GM12892 (cell line): ENCODE measurements around the gene FGF8.

Source experiments
- DNase-seq: peaks from one replicate; pipeline ENCODE4 v3.0.0; 2011; ENCODE audit not compliant: insufficient read length
- FAIRE-seq: peaks from 2 replicates; lab custom pipeline; 2011; peaks lifted over from hg19 to GRCh38; lab: Jason Lieb, UNC
- POLR2A ChIP-seq: IDR thresholded peaks from 2 replicates; pipeline ENCODE4 v1.6.1; 2011; ENCODE audit warnings: low read depth, low read length, control low read depth
- POLR2AphosphoS5 ChIP-seq: IDR thresholded peaks from 2 replicates; pipeline ENCODE4 v1.6.1; 2011; ENCODE audit warnings: low read depth, low read length, control low read depth
- TAF1 ChIP-seq: IDR thresholded peaks from 2 replicates; pipeline ENCODE4 v1.6.1; 2011; ENCODE audit warnings: low read depth, mild to moderate bottlenecking, control low read depth, low read length, borderline replicate concordance

FGF8 gene

GRCh38 chr10:101772895-101773761 is 2.8 kb downstream of the FGF8 start:
- DNase-seq (no peak), FAIRE-seq (no peak)
- TF ChIP-seq TAF1, result no peak
- no peak for TF ChIP-seq POLR2AphosphoS5
- no peak for TF ChIP-seq POLR2A

- DNase-seq (no peak), FAIRE-seq (no peak)
- TF ChIP-seq POLR2AphosphoS5, result no peak
- no peak for TF ChIP-seq POLR2A
- no peak for TF ChIP-seq TAF1
Measured at GRCh38 chr10:101772017-101772894, 3.7 kb downstream of the FGF8 start.

- TF ChIP-seq POLR2A, result no peak
- no peak for TF ChIP-seq POLR2AphosphoS5
- TF ChIP-seq TAF1, result no peak
- DNase-seq (no peak), FAIRE-seq (no peak)
Measured at GRCh38 chr10:101771380-101771779, 4.5 kb downstream of the FGF8 start.

- no peak for DNase-seq
- no peak for TF ChIP-seq POLR2AphosphoS5
- TF ChIP-seq TAF1, result no peak
- TF ChIP-seq POLR2A, result no peak
Measured at GRCh38 chr10:101770331-101771215, 5.3 kb downstream of the FGF8 start.

GRCh38 chr10:101769541-101770180 is 6.3 kb downstream of the FGF8 start:
- TF ChIP-seq POLR2A (no peak), POLR2AphosphoS5 (no peak), TAF1 (no peak)
- DNase-seq (no peak), FAIRE-seq (no peak)

More at GRCh38 chr10:101770331-101771215, 5.3 kb downstream of the FGF8 start:
- FAIRE-seq, result no peak

- no peak for DNase-seq
- TF ChIP-seq POLR2A, result no peak
- TF ChIP-seq POLR2AphosphoS5, result no peak
- TF ChIP-seq TAF1, result no peak
- no peak for FAIRE-seq
Measured at GRCh38 chr10:101768791-101769170, 7.1 kb downstream of the FGF8 start.

- no peak for TF ChIP-seq TAF1
- TF ChIP-seq POLR2A, result no peak
- TF ChIP-seq POLR2AphosphoS5, result no peak
- FAIRE-seq (no peak), DNase-seq (no peak)
Measured at GRCh38 chr10:101767966-101768790, 7.7 kb downstream of the FGF8 start.

GRCh38 chr10:101767600-101767945 is 8.3 kb downstream of the FGF8 start:
- TF ChIP-seq POLR2AphosphoS5, result no peak
- no peak for TF ChIP-seq POLR2A
- DNase-seq (no peak), FAIRE-seq (no peak)

- FAIRE-seq (no peak), DNase-seq (no peak)
- TF ChIP-seq POLR2AphosphoS5 (no peak), TAF1 (no peak), POLR2A (no peak)
Measured at GRCh38 chr10:101766753-101767599, 8.9 kb downstream of the FGF8 start.
